ENCODE data around the gene TAAR6.

- TF ChIP-seq CTCF (IDR thresholded peaks at IDR 0.05; ENCODE audit: low read depth, low read length, poor library complexity, severe bottlenecking) (no peak), EZH2phosphoT487 (IDR thresholded peaks at IDR 0.05; ENCODE audit: borderline replicate concordance, low read length) (no peak)
Measured at GRCh38 chr6:132584698-132585097, 14.6 kb downstream of the TAAR6 start.
